Trophoblast cell (in vitro differentiated cells and primary cell): ENCODE measurements around the gene INHBB.
"Not testable (repeated sequence)": the region's sequence is repeated elsewhere in the genome, so short reads cannot be mapped to it uniquely, and the experiment has no call there.

Experiments used
- DNase-seq, 2 donors: peaks; one replicate each; pipeline ENCODE4 v3.0.0-alpha.2; 2016
- H2AFZ ChIP-seq: 2 replicates; pipeline ENCODE4 v1.6.1; 2013; ENCODE audit warnings: low read length, moderate library complexity, mild to moderate bottlenecking; ENCODE audit not compliant: insufficient read depth, poor library complexity
- H2AK5ac ChIP-seq: 2 replicates; pipeline ENCODE4 v1.6.1; 2013; ENCODE audit warnings: mild to moderate bottlenecking, low read length
- H2BK120ac ChIP-seq: 2 replicates; pipeline ENCODE4 v1.6.1; 2013; ENCODE audit warnings: low read length, mild to moderate bottlenecking, moderate library complexity; ENCODE audit not compliant: insufficient read depth, poor library complexity
- H2BK12ac ChIP-seq: 2 replicates; pipeline ENCODE4 v1.6.1; 2013; ENCODE audit warnings: mild to moderate bottlenecking, low read length, moderate library complexity
- H2BK5ac ChIP-seq: 2 replicates; pipeline ENCODE4 v1.6.1; 2013; ENCODE audit warnings: low read length, low read depth, moderate library complexity, mild to moderate bottlenecking; ENCODE audit not compliant: poor library complexity
- H3K14ac ChIP-seq: 2 replicates; pipeline ENCODE4 v1.6.1; 2013; ENCODE audit warnings: mild to moderate bottlenecking, low read length
- H3K18ac ChIP-seq: 2 replicates; pipeline ENCODE4 v1.6.1; 2013; ENCODE audit warnings: mild to moderate bottlenecking, low read length
- H3K23ac ChIP-seq: 2 replicates; pipeline ENCODE4 v1.6.1; 2013; ENCODE audit warnings: low read length
- H3K27ac ChIP-seq: 2 replicates; pipeline ENCODE4 v1.5.1; 2013; ENCODE audit warnings: low read depth, mild to moderate bottlenecking, inconsistent platforms, low read length, moderate library complexity
- H3K27me3 ChIP-seq: 2 replicates; pipeline ENCODE4 v1.6.1; 2013; ENCODE audit warnings: inconsistent platforms, mild to moderate bottlenecking, low read length, moderate library complexity; ENCODE audit not compliant: insufficient read depth
- H3K36me3 ChIP-seq, 2 experiments: 1 replicate in 1 of 2; 2 replicates in 1 of 2; pipeline ENCODE4 v1.6.1; 2013; ENCODE audit warnings: low read length in 2 of 2, mild to moderate bottlenecking in 2 of 2, moderate library complexity in 1 of 2; ENCODE audit not compliant: insufficient read depth in 2 of 2, control insufficient read depth in 1 of 2
- H3K4ac ChIP-seq: 2 replicates; pipeline ENCODE4 v1.6.1; 2013; ENCODE audit warnings: low read depth, mild to moderate bottlenecking, low read length, moderate library complexity
- H3K4me1 ChIP-seq, 2 experiments: 1 replicate in 1 of 2; 2 replicates in 1 of 2; pipeline ENCODE4 v1.6.1; 2013; ENCODE audit warnings: low read length in 2 of 2, mild to moderate bottlenecking in 2 of 2, moderate library complexity in 1 of 2; ENCODE audit not compliant: insufficient read depth in 2 of 2, control insufficient read depth in 1 of 2
- H3K4me2 ChIP-seq: 2 replicates; pipeline ENCODE4 v1.6.1; 2013; ENCODE audit warnings: inconsistent platforms, mild to moderate bottlenecking, low read length, moderate library complexity
- H3K4me3 ChIP-seq: 2 replicates; pipeline ENCODE4 v1.5.1; 2013; ENCODE audit warnings: mild to moderate bottlenecking, low read depth, low read length, inconsistent platforms
- H3K79me1 ChIP-seq: one replicate; pipeline ENCODE4 v1.6.1; 2013; ENCODE audit warnings: low read length
- H3K79me2 ChIP-seq: 2 replicates; pipeline ENCODE4 v1.6.1; 2013; ENCODE audit warnings: low read length, mild to moderate bottlenecking; ENCODE audit not compliant: control insufficient read depth, insufficient read depth, poor library complexity
- H3K9ac ChIP-seq: 2 replicates; pipeline ENCODE4 v1.6.1; 2013; ENCODE audit warnings: mild to moderate bottlenecking, low read length
- H3K9me3 ChIP-seq: 2 replicates; pipeline ENCODE4 v1.6.1; 2013; ENCODE audit warnings: low read depth, mild to moderate bottlenecking, control low read depth, inconsistent platforms, low read length; ENCODE audit not compliant: insufficient read depth
- H4K12ac ChIP-seq: 2 replicates; pipeline ENCODE4 v1.6.1; 2013; ENCODE audit warnings: low read depth, mild to moderate bottlenecking, low read length, moderate library complexity
- H4K8ac ChIP-seq: 2 replicates; pipeline ENCODE4 v1.6.1; 2013; ENCODE audit warnings: low read depth, mild to moderate bottlenecking, low read length, moderate library complexity
- H4K91ac ChIP-seq: one replicate; pipeline ENCODE4 v1.6.1; 2013; ENCODE audit warnings: low read depth, mild to moderate bottlenecking, low read length, moderate library complexity
- WGBS: extraction: QIAGEN DNeasy Blood & Tissue Kit; methylation state at CpG from one replicate; pipeline ENCODE4 v1.1.7; 2013; ENCODE audit warnings: missing lambda C conversion rate; ENCODE audit not compliant: insufficient read length, insufficient coverage; ENCODE audit errors: extremely low coverage; 5-methylcytosine and 5-hydroxymethylcytosine counted together

Gene INHBB

DNA sequence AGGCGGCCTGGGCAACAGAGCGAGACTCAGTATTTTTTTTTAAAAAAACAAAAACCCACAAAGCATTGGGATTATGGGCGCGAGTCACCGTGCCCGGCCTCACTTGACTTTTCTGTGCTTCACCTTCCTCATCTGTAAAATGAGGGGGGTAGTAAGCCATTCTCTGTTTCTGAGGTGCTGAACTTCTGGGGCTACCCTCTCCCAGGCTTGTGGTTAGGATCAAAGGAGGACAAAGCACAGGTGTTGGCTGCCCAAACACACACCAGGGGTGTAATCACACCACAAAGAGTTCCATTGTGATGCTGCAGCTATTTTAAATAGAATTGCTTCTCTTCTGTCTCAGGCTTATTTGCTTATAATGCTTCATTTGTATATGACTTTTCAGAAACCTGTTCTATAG is 35.8 kb upstream of the INHBB start:
- Histone ChIP-seq H3K36me3 (no peaks in the 10 kb centered on the region), H4K91ac (no peak overlapping the region), H3K4me2 (no peak overlapping the region), H3K4me1 (no peaks in the 10 kb centered on the region), H3K79me2 (no peaks in the 10 kb centered on the region), H4K8ac (no peak overlapping the region), H3K23ac (no peak overlapping the region), H3K18ac (no peak overlapping the region), H3K9ac (no peak overlapping the region), H3K9me3 (no peaks in the 10 kb centered on the region), H4K12ac (no peak overlapping the region), H3K27me3 (no peaks in the 10 kb centered on the region), H2BK5ac (no peak overlapping the region), H3K14ac (no peak overlapping the region), H3K4me3 (no peak overlapping the region), H2AFZ (no peak overlapping the region), H2BK120ac (no peak overlapping the region), H3K79me1 (no peaks in the 10 kb centered on the region), H3K4ac (no peak overlapping the region), H2BK12ac (no peak overlapping the region), H3K27ac (no peak overlapping the region), H2AK5ac (no peak overlapping the region)
- WGBS: no CpG with 5 or more reads among the region's 6 CpGs
- no peak for DNase-seq

DNA sequence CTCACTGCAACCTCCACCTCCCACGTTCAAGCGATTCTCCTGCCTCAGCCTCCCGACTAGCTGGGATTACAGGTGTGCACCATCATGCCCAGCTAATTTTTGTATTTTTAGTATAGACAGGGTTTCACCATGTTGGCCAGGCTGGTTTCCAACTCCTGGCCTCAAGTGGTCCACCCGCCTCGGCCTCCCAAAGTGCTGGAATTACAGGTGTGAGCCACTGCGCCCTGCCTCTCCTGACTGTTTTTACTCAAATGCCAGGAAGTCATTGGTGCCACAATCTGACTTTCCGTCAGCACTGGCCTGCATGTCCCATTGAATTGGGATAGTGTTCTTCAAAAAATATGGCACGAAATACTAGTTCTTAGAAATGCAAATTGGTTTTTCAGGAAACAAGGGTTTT is 35.1 kb upstream of the INHBB start:
- H4K8ac ChIP-seq, H2BK120ac ChIP-seq: not testable (repeated sequence)

DNA sequence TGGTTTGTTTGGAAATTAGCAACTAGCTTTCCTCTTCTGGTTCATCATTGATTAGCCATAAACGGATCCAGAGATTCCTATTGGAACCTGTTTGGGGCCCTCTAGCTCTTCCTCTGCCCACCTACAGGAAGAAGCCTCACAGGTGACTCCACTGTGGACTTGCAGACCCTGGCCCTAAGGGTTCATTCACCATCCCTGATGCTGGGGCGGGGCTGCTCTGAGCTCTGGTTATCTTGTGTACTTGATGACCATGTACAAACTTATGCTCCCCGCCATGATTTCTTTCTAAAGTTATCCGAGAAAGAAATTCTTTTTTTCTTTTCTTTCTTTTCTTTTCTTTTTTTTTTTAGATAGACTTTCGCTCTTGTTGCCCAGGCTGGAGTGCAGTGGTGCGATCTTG is 33.9 kb upstream of the INHBB start:
- WGBS: no CpG with 5 or more reads among the region's 6 CpGs
- no peak overlapping the region for H2BK120ac ChIP-seq
- no peak overlapping the region for H3K18ac ChIP-seq
- H4K91ac ChIP-seq: no peak overlapping the region
- no peak overlapping the region for H3K27ac ChIP-seq
- no peaks in the 10 kb centered on the region for H3K36me3 ChIP-seq
- H3K79me2 ChIP-seq: no peaks in the 10 kb centered on the region
- H3K23ac ChIP-seq: no peak overlapping the region
- no peaks in the 10 kb centered on the region for H3K4me1 ChIP-seq
- no peak overlapping the region for H3K14ac ChIP-seq
- H3K27me3 ChIP-seq: no peaks in the 10 kb centered on the region
- H4K12ac ChIP-seq: no peak overlapping the region
- H2AK5ac ChIP-seq: no peak overlapping the region
- no peaks in the 10 kb centered on the region for H3K79me1 ChIP-seq
- no peak overlapping the region for H2BK12ac ChIP-seq
- no peak overlapping the region for H3K4me3 ChIP-seq
- no peak overlapping the region for H4K8ac ChIP-seq
- no peaks in the 10 kb centered on the region for H3K9me3 ChIP-seq
- no peak overlapping the region for H3K9ac ChIP-seq
- DNase-seq: no peak
- no peak overlapping the region for H3K4ac ChIP-seq
- H3K4me2 ChIP-seq: no peak overlapping the region
- H2AFZ ChIP-seq: no peak overlapping the region
- no peak overlapping the region for H2BK5ac ChIP-seq

More for the DNA sequence above, 35.1 kb upstream of the INHBB start:
- not testable (repeated sequence) for H3K4ac ChIP-seq, H3K9me3 ChIP-seq, H3K14ac ChIP-seq, H3K79me2 ChIP-seq, H2AFZ ChIP-seq, H4K12ac ChIP-seq, DNase-seq, H4K91ac ChIP-seq, H3K27me3 ChIP-seq, H3K18ac ChIP-seq, H2AK5ac ChIP-seq, H2BK5ac ChIP-seq, H3K23ac ChIP-seq, H3K79me1 ChIP-seq, H2BK12ac ChIP-seq, H3K4me1 ChIP-seq, H3K4me2 ChIP-seq, H3K36me3 ChIP-seq, H3K27ac ChIP-seq, H3K9ac ChIP-seq, H3K4me3 ChIP-seq
- WGBS: no CpG with 5 or more reads among the region's 8 CpGs

DNA sequence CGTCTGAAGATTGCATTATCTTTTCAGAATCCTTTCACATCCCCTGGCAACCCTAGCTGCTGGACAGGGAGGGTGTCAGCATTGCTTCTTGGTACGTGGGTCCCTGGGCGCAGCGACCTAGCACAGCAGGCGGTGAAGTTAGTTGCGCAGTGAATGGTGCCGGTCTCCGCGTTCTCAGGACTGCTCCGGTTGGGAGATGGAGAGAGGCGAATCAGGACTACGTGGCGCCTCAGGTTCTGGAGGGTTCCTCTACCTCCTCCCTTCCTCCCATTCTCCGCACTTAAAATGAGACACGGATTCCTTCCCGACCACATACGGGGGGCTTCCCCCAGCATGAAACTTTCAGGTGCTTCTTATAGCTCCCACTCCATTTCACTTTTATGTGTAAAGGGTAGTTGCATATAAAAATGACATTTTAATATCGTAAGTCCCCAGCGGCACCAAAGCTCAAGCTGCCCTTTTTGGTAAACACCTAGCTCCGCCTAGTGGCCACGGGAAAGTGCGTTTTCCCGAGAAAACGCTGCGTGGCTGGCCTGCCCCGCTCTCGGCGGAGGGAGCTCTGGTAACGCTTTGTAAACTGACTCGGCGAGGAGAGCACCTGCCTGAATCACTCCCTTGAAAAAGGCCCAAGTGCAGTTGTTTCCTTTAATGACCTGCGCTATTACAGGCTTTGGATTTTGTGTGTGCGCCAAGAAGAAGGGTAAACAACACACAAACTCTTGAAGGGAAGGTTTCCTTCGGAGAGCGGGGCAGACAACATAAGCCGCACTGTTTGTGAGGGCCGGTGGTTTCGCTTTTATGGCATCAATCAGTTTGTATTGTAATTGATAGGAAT is 32.9 kb upstream of the INHBB start:
- Histone ChIP-seq H3K4me1 (no peaks in the 10 kb centered on the region), H2AFZ (peak overlapping the region; percentile 2), H2BK120ac (no peak overlapping the region), H3K27me3 (no peaks in the 10 kb centered on the region), H4K12ac (no peak overlapping the region), H3K4me2 (peak overlapping the region; percentile 66), H4K8ac (no peak overlapping the region), H2BK5ac (no peak overlapping the region), H3K9me3 (no peaks in the 10 kb centered on the region), H3K27ac (no peak overlapping the region), H3K18ac (no peak overlapping the region), H2AK5ac (no peak overlapping the region), H3K79me2 (no peaks in the 10 kb centered on the region), H3K23ac (no peak overlapping the region), H3K36me3 (no peaks in the 10 kb centered on the region), H3K4me3 (no peak overlapping the region), H3K79me1 (no peaks in the 10 kb centered on the region), H2BK12ac (no peak overlapping the region), H3K9ac (no peak overlapping the region), H3K4ac (no peak overlapping the region), H4K91ac (no peak overlapping the region), H3K14ac (no peak overlapping the region)
- no CpG with 5 or more reads among the region's 38 CpGs for WGBS
- DNase-seq: peak; percentile 71 to 94
